H1 (cell line): ENCODE measurements around the gene NUDT11. TPM values are rescaled to one million over a fixed set of nuclear protein-coding genes. Genes with fewer than 3 reads are reported as not detected.

ENCODE experiments used
- CTCF ChIA-PET: fragments of 300-600 bp; sonication (Branson Sonifier 250); formaldehyde crosslinking; loops from one replicate; lab custom pipeline; 2021; ENCODE audit not compliant: partially characterized antibody; lab: Charles Lee
- POLR2A ChIA-PET: fragments of 300-600 bp; sonication (Branson Sonifier 250); formaldehyde crosslinking; loops from one replicate; lab custom pipeline; 2021; ENCODE audit warnings: inconsistent platforms; ENCODE audit not compliant: partially characterized antibody; lab: Charles Lee
- DNase-seq, 2 experiments: peaks; one replicate each; pipeline versions ENCODE4 v3.0.0 to v3.0.0-alpha.2; 2010 to 2022; ENCODE audit warnings: low spot score in 2 of 2, low read depth in 1 of 2, mixed read lengths in 1 of 2
- FAIRE-seq: peaks from 2 replicates; lab custom pipeline; 2011; peaks lifted over from hg19 to GRCh38; lab: Jason Lieb, UNC
- H2AFZ ChIP-seq: 2 replicates; pipeline ENCODE4 v1.8.1; 2012; ENCODE audit warnings: low read length, inconsistent platforms
- H2AK5ac ChIP-seq: 2 replicates; pipeline ENCODE4 v1.6.1; 2013; ENCODE audit warnings: low read depth, low read length
- H2BK120ac ChIP-seq: replicated peaks from 2 replicates; pipeline ENCODE3; 2013; ENCODE audit warnings: low read depth, low read length, inconsistent platforms
- H2BK12ac ChIP-seq: 2 replicates; pipeline ENCODE4 v1.6.1; 2013; ENCODE audit warnings: low read depth, low read length
- H2BK15ac ChIP-seq: 2 replicates; pipeline ENCODE4 v1.6.1; 2013; ENCODE audit warnings: low read length
- H2BK20ac ChIP-seq: 2 replicates; pipeline ENCODE4 v1.6.1; 2013; ENCODE audit warnings: low read length
- H2BK5ac ChIP-seq: 2 replicates; pipeline ENCODE4 v1.6.1; 2013; ENCODE audit warnings: low read depth, low read length
- H3K14ac ChIP-seq: 2 replicates; pipeline ENCODE4 v1.6.1; 2013; ENCODE audit warnings: inconsistent platforms; ENCODE audit not compliant: insufficient read length
- H3K18ac ChIP-seq: 2 replicates; pipeline ENCODE4 v1.6.1; 2013; ENCODE audit warnings: low read length; ENCODE audit errors: extremely low read depth
- H3K23ac ChIP-seq: 2 replicates; pipeline ENCODE4 v1.6.1; 2013; ENCODE audit warnings: inconsistent platforms; ENCODE audit not compliant: insufficient read length
- H3K23me2 ChIP-seq: 2 replicates; pipeline ENCODE4 v1.6.1; 2013; ENCODE audit warnings: low read depth, low read length
- H3K27ac ChIP-seq: 2 replicates; pipeline ENCODE4 v1.6.1; 2011; ENCODE audit warnings: low read depth, low read length, inconsistent platforms
- H3K27me3 ChIP-seq, 4 experiments: replicated peaks in 1 of 4; 1 replicate in 1 of 4; 2 replicates in 3 of 4; pipeline versions ENCODE4 v1.6.1 to v1.8.1; 2011 to 2013; ENCODE audit warnings: low read length in 3 of 4, mild to moderate bottlenecking in 3 of 4, inconsistent platforms in 2 of 4, mixed read lengths in 2 of 4, moderate library complexity in 1 of 4; ENCODE audit not compliant: control insufficient read depth in 3 of 4, insufficient read depth in 3 of 4; ENCODE audit errors: extremely low read depth in 1 of 4
- H3K36me3 ChIP-seq, 4 experiments: 2 replicates each; pipeline versions ENCODE4 v1.6.1 to v1.8.1; 2011 to 2013; ENCODE audit warnings: mild to moderate bottlenecking in 4 of 4, low read length in 3 of 4, moderate library complexity in 2 of 4, control low read depth in 1 of 4, inconsistent platforms in 1 of 4; ENCODE audit not compliant: insufficient read depth in 4 of 4, control insufficient read depth in 2 of 4
- H3K4ac ChIP-seq: replicated peaks from 2 replicates; pipeline ENCODE3; 2013; ENCODE audit warnings: low read length, low read depth, mixed read lengths, inconsistent platforms; ENCODE audit not compliant: insufficient read length
- H3K4me1 ChIP-seq, 4 experiments: replicated peaks in 1 of 4; 1 replicate in 1 of 4; 2 replicates in 3 of 4; pipeline versions ENCODE4 v1.6.1 to v1.8.1; 2011 to 2013; ENCODE audit warnings: low read length in 3 of 4, inconsistent platforms in 2 of 4, mixed read lengths in 1 of 4; ENCODE audit not compliant: insufficient read depth in 4 of 4, control insufficient read depth in 3 of 4
- H3K4me2 ChIP-seq, 2 experiments: 2 replicates each; pipeline versions ENCODE4 v1.6.1 to v1.8.1; 2011 to 2013; ENCODE audit warnings: low read depth in 2 of 2, low read length in 2 of 2, control low read depth in 1 of 2, inconsistent platforms in 1 of 2, mild to moderate bottlenecking in 1 of 2; ENCODE audit not compliant: insufficient read depth in 1 of 2
- H3K4me3 ChIP-seq, 4 experiments: fragments of 200-600, 300-600 bp in 1 of 4; sonication (generic), shearing (Covaris generic), sonication (Bioruptor Twin) in 1 of 4; 2 replicates each; pipeline versions ENCODE4 v1.5.1 to v1.8.1; 2011 to 2016; ENCODE audit warnings: low read length in 4 of 4, low read depth in 3 of 4, control low read depth in 2 of 4, inconsistent platforms in 2 of 4, mild to moderate bottlenecking in 2 of 4, mixed read lengths in 1 of 4, moderate library complexity in 1 of 4; ENCODE audit not compliant: insufficient read depth in 2 of 4; ENCODE audit errors: extremely low read depth in 1 of 4
- H3K56ac ChIP-seq: replicated peaks from 2 replicates; pipeline ENCODE3; 2013; ENCODE audit warnings: low read depth, mild to moderate bottlenecking, mixed read lengths, low read length, inconsistent platforms; ENCODE audit not compliant: insufficient read length
- H3K79me1 ChIP-seq: 2 replicates; pipeline ENCODE4 v1.6.1; 2013; ENCODE audit warnings: low read depth, low read length, control low read depth
- H3K79me2 ChIP-seq, 2 experiments: 2 replicates each; pipeline versions ENCODE4 v1.6.1 to v1.8.1; 2012 to 2013; ENCODE audit warnings: low read length in 2 of 2, mild to moderate bottlenecking in 2 of 2, inconsistent platforms in 1 of 2; ENCODE audit not compliant: insufficient read depth in 2 of 2, control insufficient read depth in 1 of 2
- H3K9ac ChIP-seq, 4 experiments: replicated peaks in 1 of 4; 1 replicate in 1 of 4; 2 replicates in 3 of 4; pipeline versions ENCODE4 v1.6.1 to v1.8.1; 2011 to 2013; ENCODE audit warnings: low read depth in 3 of 4, low read length in 3 of 4, control low read depth in 2 of 4, mild to moderate bottlenecking in 2 of 4, moderate library complexity in 2 of 4, inconsistent platforms in 1 of 4; ENCODE audit errors: extremely low read depth in 1 of 4
- H3K9me3 ChIP-seq, 2 experiments: 2 replicates each; pipeline versions ENCODE4 v1.6.1 to v1.8.1; 2012 to 2013; ENCODE audit warnings: mild to moderate bottlenecking in 2 of 2, moderate library complexity in 2 of 2, control low read depth in 1 of 2, inconsistent platforms in 1 of 2, low read depth in 1 of 2, low read length in 1 of 2, mixed read lengths in 1 of 2; ENCODE audit not compliant: insufficient read depth in 2 of 2
- H4K20me1 ChIP-seq, 2 experiments: replicated peaks in 1 of 2; 2 replicates each; pipeline versions ENCODE3 to v1.8.1; 2011 to 2013; ENCODE audit warnings: inconsistent platforms in 2 of 2, low read length in 2 of 2, mild to moderate bottlenecking in 1 of 2; ENCODE audit not compliant: insufficient read depth in 2 of 2, control insufficient read depth in 1 of 2
- H4K5ac ChIP-seq: 2 replicates; pipeline ENCODE4 v1.6.1; 2013; ENCODE audit warnings: low read length, low read depth, mixed read lengths, inconsistent platforms; ENCODE audit not compliant: insufficient read length
- H4K8ac ChIP-seq: 2 replicates; pipeline ENCODE4 v1.8.0; 2013; ENCODE audit warnings: mild to moderate bottlenecking, moderate library complexity, low read length, inconsistent platforms; ENCODE audit not compliant: insufficient read depth; ENCODE audit errors: extremely low read depth
- H4K91ac ChIP-seq: replicated peaks from 2 replicates; pipeline ENCODE3; 2013; ENCODE audit warnings: low read length, mixed read lengths, inconsistent platforms; ENCODE audit not compliant: insufficient read length
- ATF3 ChIP-seq: IDR thresholded peaks from 2 replicates; pipeline ENCODE4 v1.6.1; 2011; ENCODE audit warnings: low read depth, mild to moderate bottlenecking, low read length; ENCODE audit not compliant: insufficient read depth
- CBX5 ChIP-seq: fragments of 300-800, 300-1000 bp; sonication (generic); IDR thresholded peaks from 2 replicates; pipeline ENCODE4 v1.7.1; 2016; ENCODE audit warnings: antibody characterized with exemption, low read length, low read depth
- CEBPB ChIP-seq: IDR thresholded peaks from 2 replicates; pipeline ENCODE4 v1.6.1; 2012; ENCODE audit warnings: low read depth, low read length
- EGR1 ChIP-seq: IDR thresholded peaks from 2 replicates; pipeline ENCODE4 v1.6.1; 2011; ENCODE audit warnings: low read depth, low read length, borderline replicate concordance
- EP300 ChIP-seq, 2 experiments: IDR thresholded peaks; 1 replicate in 1 of 2; 2 replicates in 1 of 2; pipeline ENCODE4 v1.6.1; 2011 to 2012; ENCODE audit warnings: low read depth in 2 of 2, low read length in 2 of 2, mild to moderate bottlenecking in 2 of 2, borderline replicate concordance in 1 of 2, inconsistent platforms in 1 of 2, moderate library complexity in 1 of 2
- GABPA ChIP-seq: IDR thresholded peaks from 2 replicates; pipeline ENCODE4 v1.6.1; 2011; ENCODE audit warnings: mild to moderate bottlenecking, low read length, moderate library complexity, borderline replicate concordance; ENCODE audit not compliant: insufficient read depth
- KDM5A ChIP-seq: fragments of 200-600 bp; IDR thresholded peaks from 2 replicates; pipeline ENCODE4 v1.7.1; 2012; ENCODE audit warnings: mild to moderate bottlenecking, low read length, inconsistent platforms, mixed read lengths
- MAFK ChIP-seq: IDR thresholded peaks from 2 replicates; pipeline ENCODE4 v1.6.1; 2012; ENCODE audit warnings: low read depth, mild to moderate bottlenecking, improper control_type of control experiment, low read length
- PHF8 ChIP-seq: fragments of 200-600 bp; sonication (generic); conservative IDR thresholded peaks from 2 replicates; pipeline ENCODE4 v1.7.1; 2012; ENCODE audit warnings: low read depth, mild to moderate bottlenecking, inconsistent platforms, low read length, moderate library complexity
- POLR2A ChIP-seq, 2 experiments: IDR thresholded peaks; 1 replicate in 1 of 2; 2 replicates in 1 of 2; pipeline ENCODE4 v1.6.1; 2011; ENCODE audit warnings: low read depth in 2 of 2, low read length in 2 of 2, mild to moderate bottlenecking in 2 of 2; ENCODE audit errors: control extremely low read depth in 1 of 2
- RXRA ChIP-seq: IDR thresholded peaks from 2 replicates; pipeline ENCODE4 v1.6.1; 2011; ENCODE audit warnings: low read depth, mild to moderate bottlenecking, low read length, moderate library complexity; ENCODE audit not compliant: insufficient read depth
- SP1 ChIP-seq: IDR thresholded peaks from 2 replicates; pipeline ENCODE4 v1.6.1; 2011; ENCODE audit warnings: low read depth, low read length
- SP4 ChIP-seq: IDR thresholded peaks from 2 replicates; pipeline ENCODE4 v1.6.1; 2012; ENCODE audit warnings: low read length, inconsistent platforms
- SRF ChIP-seq: IDR thresholded peaks from 2 replicates; pipeline ENCODE4 v1.6.1; 2011; ENCODE audit warnings: mild to moderate bottlenecking, low read depth, low read length, moderate library complexity
- TBP ChIP-seq: IDR thresholded peaks from 2 replicates; pipeline ENCODE4 v1.6.1; 2011; ENCODE audit warnings: low read depth, low read length, improper control_type of control experiment
- WGBS, 2 experiments: shearing (Covaris generic) in 1 of 2; methylation state at CpG; one replicate each; pipeline versions ENCODE4 v1.1.6 to v1.1.7; 2013 to 2015; ENCODE audit warnings: low lambda C conversion rate in 2 of 2, mixed read lengths in 2 of 2, inconsistent platforms in 1 of 2, low coverage in 1 of 2, missing lambda C conversion rate in 1 of 2; ENCODE audit not compliant: insufficient replicate concordance in 2 of 2, insufficient coverage in 1 of 2, insufficient read length in 1 of 2; ENCODE audit errors: extremely low coverage in 1 of 2, missing lambda C conversion rate in 1 of 2; 5-methylcytosine and 5-hydroxymethylcytosine counted together
- polyA plus RNA-seq, 7 experiments: library from polyadenylated mRNA; depleted of rRNA in 3 of 7; stranded (reverse) in 5 of 7; unstranded in 2 of 7; fragments of >200 nt in 5 of 7; fragments of 200-250 nt in 2 of 7; gene quantifications; 1 replicate in 5 of 7; 2 replicates in 1 of 7; 4 replicates in 1 of 7; pipeline versions ENCODE4 v1.2.1 to v1.2.3, GENCODE V29; 2011 to 2013; ENCODE audit warnings: missing spikeins in 2 of 7, mixed read lengths in 2 of 7
- total RNA-seq: library from RNA; stranded (reverse); fragmentation: NEBNext Ultra II Directional; extraction: Animal tissue kit (Norgen Biotek cat#: 25700); gene quantifications from 2 replicates; pipeline ENCODE4 v1.2.1, GENCODE V29; 2021

The NUDT11 gene
- total and polyA plus RNA-seq, 2 of the 8 experiments (the other 6 are each of a cell fraction or from before 2014, with no cell fraction given), result 31.3 to 37.6 TPM

GRCh38 chrX:51520393-51520792, 24.0 kb upstream of the NUDT11 start:
- Histone ChIP-seq H2BK5ac (no peak overlapping the region), H3K14ac (no peak overlapping the region), H3K9me3 (peaks cover 0 to 6% of the 10 kb centered on the region in 2 experiments; a peak in 2 of 4 replicates), H3K4me1 (no peaks in the 10 kb centered on the region), H3K4me3 (no peak overlapping the region), H3K4ac (no peak overlapping the region), H3K18ac (no peak overlapping the region), H2BK12ac (no peak overlapping the region), H4K91ac (no peak overlapping the region), H2BK120ac (no peak overlapping the region), H3K27me3 (no peaks in the 10 kb centered on the region), H2AK5ac (no peak overlapping the region), H4K5ac (no peak overlapping the region), H2AFZ (no peak overlapping the region), H3K4me2 (no peak overlapping the region), H2BK15ac (no peak overlapping the region), H2BK20ac (no peak overlapping the region), H3K27ac (no peak overlapping the region), H3K79me2 (no peaks in the 10 kb centered on the region), H3K9ac (no peak overlapping the region), H4K20me1 (no peaks in the 10 kb centered on the region), H3K79me1 (no peaks in the 10 kb centered on the region), H4K8ac (no peak overlapping the region), H3K23me2 (no peaks in the 10 kb centered on the region), H3K56ac (no peak overlapping the region), H3K36me3 (no peaks in the 10 kb centered on the region), H3K23ac (no peak overlapping the region)
- 67% methylated on average over 2 of the region's 2 CpGs; no CpG with 5 or more reads in 1 of the 2 experiments for WGBS, 2 experiments
- FAIRE-seq, result no peak
- no peak for DNase-seq
- ChIA-PET POLR2A (no interaction called here), CTCF (no interaction called here)
- no peak for TF ChIP-seq POLR2A (IDR thresholded peaks at IDR 0.05; ENCODE audit: control extremely low read depth in 1 of 2, low read depth in 2 of 2, low read length in 2 of 2)
- TF ChIP-seq TBP, result no peak
- TF ChIP-seq ATF3, result no peak
- TF ChIP-seq RXRA, result no peak
- no peak for TF ChIP-seq MAFK
- TF ChIP-seq SRF, result no peak
- no peak for TF ChIP-seq EP300 (IDR thresholded peaks at IDR 0.05; ENCODE audit: borderline replicate concordance in 1 of 2, low read depth in 2 of 2, low read length in 2 of 2)
- TF ChIP-seq GABPA, result no peak
- no peak for TF ChIP-seq SP4
- no peak for TF ChIP-seq SP1
- no peak for TF ChIP-seq EGR1
- TF ChIP-seq CEBPB, result no peak
- no peak for TF ChIP-seq CBX5
- TF ChIP-seq KDM5A, result no peak
- no peak for TF ChIP-seq PHF8
